ENCODE measurements around the gene LUC7L. TPM values are rescaled to one million over a fixed set of nuclear protein-coding genes. Genes with fewer than 3 reads are reported as not detected.

LUC7L gene
- total and polyA plus RNA-seq, 10 of the 15 experiments (the other 5 are each of a cell fraction or from before 2014, with no cell fraction given) = 2.3 to 59.6 (median 44.1) TPM

DNA sequence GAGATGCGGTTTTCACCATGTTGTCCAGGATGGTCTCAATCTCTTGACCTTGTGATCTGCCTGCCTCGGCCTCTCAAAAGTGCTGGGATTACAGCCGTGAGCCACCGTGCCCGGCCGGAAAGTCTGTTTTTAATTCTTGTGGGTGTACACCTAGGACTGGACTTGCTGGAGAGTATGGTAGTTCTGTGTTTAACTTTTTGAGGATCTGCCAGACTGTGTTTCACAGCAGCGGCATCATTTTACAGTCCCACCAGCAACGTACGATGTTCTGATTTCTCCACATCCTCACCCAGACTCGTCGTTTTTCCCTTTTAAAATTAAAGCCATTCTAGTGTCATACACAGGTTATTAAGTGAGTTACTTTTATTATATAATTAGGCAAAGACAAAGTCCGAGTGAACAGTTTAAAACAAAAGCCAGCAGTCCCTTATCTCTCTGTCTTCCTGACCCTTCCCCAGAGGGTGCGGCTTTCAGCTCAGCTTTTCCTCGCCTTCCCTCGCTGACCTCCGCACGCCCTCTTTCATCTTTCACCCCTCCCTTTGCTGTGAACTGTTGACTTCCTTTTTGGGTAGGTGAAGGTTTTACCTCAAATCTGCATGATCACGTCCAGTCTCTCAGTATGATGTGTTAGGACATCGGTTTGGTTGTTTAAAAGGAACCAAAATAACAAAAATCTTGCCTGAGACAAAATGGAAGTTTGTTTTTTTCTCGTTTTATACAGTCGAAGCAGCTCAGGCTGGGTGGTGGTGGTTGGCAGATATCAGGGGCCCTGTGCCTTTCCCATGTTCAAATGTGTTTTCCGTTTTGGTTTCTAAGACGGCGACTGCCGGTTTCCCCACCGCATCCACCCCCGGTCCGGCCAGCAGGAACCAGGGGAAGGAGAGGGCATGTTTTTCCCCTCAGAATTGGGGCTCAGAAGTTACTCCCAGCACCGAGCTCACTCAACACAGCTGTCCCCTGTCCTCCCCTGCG, 23.4 kb upstream of the LUC7L start (continued):
- TF ChIP-seq ZBED1 (IDR thresholded peaks at IDR 0.05; ENCODE audit: borderline replicate concordance) (no peak), IKZF1 (conservative IDR thresholded peaks at IDR 0.05) (peak; percentile 25; the same call in 1 of the 2 replicates), EGR1 (IDR thresholded peaks at IDR 0.05; ENCODE audit: borderline replicate concordance in 1 of 2, low read depth in 2 of 2, low read length in 2 of 2) (peak in 1 of 2 experiments; percentile 64; a peak in 1 of 3 replicates), ZNF24 (IDR thresholded peaks at IDR 0.05) (no peak), POU2F2 (IDR thresholded peaks at IDR 0.05; ENCODE audit: borderline replicate concordance, low read depth, low read length) (peak; percentile 71; the same call in 1 of the 3 replicates), ZNF207 (IDR thresholded peaks at IDR 0.05; ENCODE audit: borderline replicate concordance) (no peak), ZNF384 (IDR thresholded peaks at IDR 0.05; ENCODE audit: borderline replicate concordance, low read depth, low read length) (no peak), DPF2 (IDR thresholded peaks at IDR 0.05) (no peak), CHD2 (IDR thresholded peaks at IDR 0.05; ENCODE audit: borderline replicate concordance, low read depth, low read length) (no peak), IRF4 (IDR thresholded peaks at IDR 0.05; ENCODE audit: low read depth, low read length) (0 out of 2 replicates have a peak, but pooled peaks have one; percentile 6)
- TF ChIP-seq, protein P1, sequence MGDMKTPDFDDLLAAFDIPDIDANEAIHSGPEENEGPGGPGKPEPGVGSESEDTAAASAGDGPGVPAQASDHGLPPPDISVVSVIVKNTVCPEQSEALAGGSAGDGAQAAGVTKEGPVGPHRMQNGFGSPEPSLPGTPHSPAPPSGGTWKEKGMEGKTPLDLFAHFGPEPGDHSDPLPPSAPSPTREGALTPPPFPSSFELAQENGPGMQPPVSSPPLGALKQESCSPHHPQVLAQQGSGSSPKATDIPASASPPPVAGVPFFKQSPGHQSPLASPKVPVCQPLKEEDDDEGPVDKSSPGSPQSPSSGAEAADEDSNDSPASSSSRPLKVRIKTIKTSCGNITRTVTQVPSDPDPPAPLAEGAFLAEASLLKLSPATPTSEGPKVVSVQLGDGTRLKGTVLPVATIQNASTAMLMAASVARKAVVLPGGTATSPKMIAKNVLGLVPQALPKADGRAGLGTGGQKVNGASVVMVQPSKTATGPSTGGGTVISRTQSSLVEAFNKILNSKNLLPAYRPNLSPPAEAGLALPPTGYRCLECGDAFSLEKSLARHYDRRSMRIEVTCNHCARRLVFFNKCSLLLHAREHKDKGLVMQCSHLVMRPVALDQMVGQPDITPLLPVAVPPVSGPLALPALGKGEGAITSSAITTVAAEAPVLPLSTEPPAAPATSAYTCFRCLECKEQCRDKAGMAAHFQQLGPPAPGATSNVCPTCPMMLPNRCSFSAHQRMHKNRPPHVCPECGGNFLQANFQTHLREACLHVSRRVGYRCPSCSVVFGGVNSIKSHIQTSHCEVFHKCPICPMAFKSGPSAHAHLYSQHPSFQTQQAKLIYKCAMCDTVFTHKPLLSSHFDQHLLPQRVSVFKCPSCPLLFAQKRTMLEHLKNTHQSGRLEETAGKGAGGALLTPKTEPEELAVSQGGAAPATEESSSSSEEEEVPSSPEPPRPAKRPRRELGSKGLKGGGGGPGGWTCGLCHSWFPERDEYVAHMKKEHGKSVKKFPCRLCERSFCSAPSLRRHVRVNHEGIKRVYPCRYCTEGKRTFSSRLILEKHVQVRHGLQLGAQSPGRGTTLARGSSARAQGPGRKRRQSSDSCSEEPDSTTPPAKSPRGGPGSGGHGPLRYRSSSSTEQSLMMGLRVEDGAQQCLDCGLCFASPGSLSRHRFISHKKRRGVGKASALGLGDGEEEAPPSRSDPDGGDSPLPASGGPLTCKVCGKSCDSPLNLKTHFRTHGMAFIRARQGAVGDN (IDR thresholded peaks at IDR 0.05) = 0 out of 2 replicates have a peak, but pooled peaks have one; percentile 21
- TF ChIP-seq, protein P2, sequence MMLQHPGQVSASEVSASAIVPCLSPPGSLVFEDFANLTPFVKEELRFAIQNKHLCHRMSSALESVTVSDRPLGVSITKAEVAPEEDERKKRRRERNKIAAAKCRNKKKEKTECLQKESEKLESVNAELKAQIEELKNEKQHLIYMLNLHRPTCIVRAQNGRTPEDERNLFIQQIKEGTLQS (IDR thresholded peaks at IDR 0.05; ENCODE audit: borderline replicate concordance, extremely low read depth, low read depth, low read length) = no peak
- TF ChIP-seq, protein P3, sequence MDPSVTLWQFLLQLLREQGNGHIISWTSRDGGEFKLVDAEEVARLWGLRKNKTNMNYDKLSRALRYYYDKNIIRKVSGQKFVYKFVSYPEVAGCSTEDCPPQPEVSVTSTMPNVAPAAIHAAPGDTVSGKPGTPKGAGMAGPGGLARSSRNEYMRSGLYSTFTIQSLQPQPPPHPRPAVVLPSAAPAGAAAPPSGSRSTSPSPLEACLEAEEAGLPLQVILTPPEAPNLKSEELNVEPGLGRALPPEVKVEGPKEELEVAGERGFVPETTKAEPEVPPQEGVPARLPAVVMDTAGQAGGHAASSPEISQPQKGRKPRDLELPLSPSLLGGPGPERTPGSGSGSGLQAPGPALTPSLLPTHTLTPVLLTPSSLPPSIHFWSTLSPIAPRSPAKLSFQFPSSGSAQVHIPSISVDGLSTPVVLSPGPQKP (IDR thresholded peaks at IDR 0.05; ENCODE audit: low read depth, low read length) = no peak
- TF ChIP-seq, protein P4, sequence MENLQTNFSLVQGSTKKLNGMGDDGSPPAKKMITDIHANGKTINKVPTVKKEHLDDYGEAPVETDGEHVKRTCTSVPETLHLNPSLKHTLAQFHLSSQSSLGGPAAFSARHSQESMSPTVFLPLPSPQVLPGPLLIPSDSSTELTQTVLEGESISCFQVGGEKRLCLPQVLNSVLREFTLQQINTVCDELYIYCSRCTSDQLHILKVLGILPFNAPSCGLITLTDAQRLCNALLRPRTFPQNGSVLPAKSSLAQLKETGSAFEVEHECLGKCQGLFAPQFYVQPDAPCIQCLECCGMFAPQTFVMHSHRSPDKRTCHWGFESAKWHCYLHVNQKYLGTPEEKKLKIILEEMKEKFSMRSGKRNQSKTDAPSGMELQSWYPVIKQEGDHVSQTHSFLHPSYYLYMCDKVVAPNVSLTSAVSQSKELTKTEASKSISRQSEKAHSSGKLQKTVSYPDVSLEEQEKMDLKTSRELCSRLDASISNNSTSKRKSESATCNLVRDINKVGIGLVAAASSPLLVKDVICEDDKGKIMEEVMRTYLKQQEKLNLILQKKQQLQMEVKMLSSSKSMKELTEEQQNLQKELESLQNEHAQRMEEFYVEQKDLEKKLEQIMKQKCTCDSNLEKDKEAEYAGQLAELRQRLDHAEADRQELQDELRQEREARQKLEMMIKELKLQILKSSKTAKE (IDR thresholded peaks at IDR 0.05; ENCODE audit: low read depth, poor library complexity, severe bottlenecking) = peak; percentile 79
